HG02981 (cell line): ENCODE data around the gene BDNF.

Experiments
- ATAC-seq: cut with Tn5 transposase; IDR thresholded peaks from one replicate; pipeline ENCODE4 v1.9.1; 2021; ENCODE audit warnings: mild to moderate bottlenecking, moderate library complexity; ENCODE audit not compliant: unreplicated experiment

The BDNF gene

DNA sequence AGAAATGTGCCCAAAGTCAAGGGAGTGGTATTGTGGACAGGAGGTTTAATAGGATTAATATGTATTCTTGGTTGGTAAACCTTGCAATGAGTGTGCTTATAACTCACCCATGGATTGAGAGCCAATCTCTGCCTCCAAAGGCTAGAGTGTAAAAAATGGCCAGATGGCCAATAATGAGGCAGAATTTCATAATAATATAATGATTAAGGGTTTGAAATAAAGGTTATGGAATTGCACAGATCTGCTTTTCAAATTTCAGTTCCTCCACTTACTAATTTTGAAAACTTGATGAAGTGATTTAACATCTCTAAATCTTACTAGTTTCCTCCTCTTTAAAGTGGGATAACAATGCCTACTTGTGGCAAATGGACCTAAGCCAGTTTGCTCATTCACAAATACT, 94.8 kb downstream of the BDNF start:
- no peak for ATAC-seq
